ENCODE results near the gene HOXB8. TPM values are rescaled to one million over a fixed set of nuclear protein-coding genes. Genes with fewer than 3 reads are reported as not detected.

The HOXB8 gene
- total RNA-seq, 1 donor from 2014 or later = not detected

- Histone ChIP-seq H3K36me3 (no peaks in the 10 kb centered on the region), H3K9me3 (replicated peaks) (no peaks in the 10 kb centered on the region), H3K4me3 (no peak overlapping the region), H3K27ac (replicated peaks) (no peak overlapping the region), H3K27me3 (ENCODE audit: low read depth) (peaks cover 100% of the 10 kb centered on the region), H3K4me1 (peaks cover 20% of the 10 kb centered on the region)
- intact Hi-C loops (cut with micrococcal nuclease) = no loop called here
- TF ChIP-seq CTCF (IDR thresholded peaks at IDR 0.05; ENCODE audit: borderline replicate concordance) = no peak
- no peak for DNase-seq
Observed at GRCh38 chr17:48571826-48572417, 43.2 kb downstream of the HOXB8 start.

GRCh38 chr17:48571024-48571818, 43.9 kb downstream of the HOXB8 start:
- Histone ChIP-seq H3K27ac (replicated peaks) (no peak overlapping the region), H3K27me3 (ENCODE audit: low read depth) (peaks cover 100% of the 10 kb centered on the region), H3K4me1 (peaks cover 15% of the 10 kb centered on the region), H3K9me3 (replicated peaks) (no peaks in the 10 kb centered on the region), H3K4me3 (no peak overlapping the region), H3K36me3 (no peaks in the 10 kb centered on the region)
- intact Hi-C loops (cut with micrococcal nuclease) = no loop called here
- DNase-seq = no peak
- no peak for TF ChIP-seq CTCF (IDR thresholded peaks at IDR 0.05; ENCODE audit: borderline replicate concordance)

- Histone ChIP-seq H3K27me3 (ENCODE audit: low read depth) (peaks cover 100% of the 10 kb centered on the region), H3K36me3 (no peaks in the 10 kb centered on the region), H3K4me3 (no peak overlapping the region), H3K4me1 (peaks cover 12% of the 10 kb centered on the region), H3K27ac (replicated peaks) (peak overlapping the region; percentile 42), H3K9me3 (replicated peaks) (no peaks in the 10 kb centered on the region)
- no peak for DNase-seq
- TF ChIP-seq CTCF (IDR thresholded peaks at IDR 0.05; ENCODE audit: borderline replicate concordance) = no peak
- intact Hi-C loops (cut with micrococcal nuclease) = no loop called here
Observed at GRCh38 chr17:48570325-48571023, 44.6 kb downstream of the HOXB8 start.

GRCh38 chr17:48569674-48570324, 45.3 kb downstream of the HOXB8 start:
- TF ChIP-seq CTCF (IDR thresholded peaks at IDR 0.05; ENCODE audit: borderline replicate concordance) = no peak
- Histone ChIP-seq H3K27ac (replicated peaks) (no peak overlapping the region), H3K4me3 (no peak overlapping the region), H3K27me3 (ENCODE audit: low read depth) (peaks cover 100% of the 10 kb centered on the region), H3K4me1 (peaks cover 15% of the 10 kb centered on the region), H3K36me3 (no peaks in the 10 kb centered on the region), H3K9me3 (replicated peaks) (no peaks in the 10 kb centered on the region)
- intact Hi-C loops (cut with micrococcal nuclease) = no loop called here
- DNase-seq = no peak

- H3K4me3 ChIP-seq = peak overlapping the region; percentile 46
- intact Hi-C loops (cut with micrococcal nuclease) = no loop called here
- no peak for TF ChIP-seq CTCF (IDR thresholded peaks at IDR 0.05; ENCODE audit: borderline replicate concordance)
- H3K9me3 ChIP-seq (replicated peaks) = no peaks in the 10 kb centered on the region
- no peak overlapping the region for H3K27ac ChIP-seq (replicated peaks)
- H3K27me3 ChIP-seq (ENCODE audit: low read depth) = peaks cover 100% of the 10 kb centered on the region
- no peak for DNase-seq
- peaks cover 20% of the 10 kb centered on the region for H3K4me1 ChIP-seq
- no peaks in the 10 kb centered on the region for H3K36me3 ChIP-seq
Observed at GRCh38 chr17:48569240-48569582, 45.9 kb downstream of the HOXB8 start.
